ENCODE measurements around the gene NCAPG2.

The NCAPG2 gene

GRCh38 chr7:158725506-158725800, 20.8 kb upstream of the NCAPG2 start:
- Histone ChIP-seq H3K27me3 (ENCODE audit: insufficient read depth, low read depth) (no peaks in the 10 kb centered on the region), H3K4me3 (IDR thresholded peaks at IDR 0.05; ENCODE audit: insufficient read depth, low read depth, low read length) (no peak overlapping the region), H4K20me1 (ENCODE audit: insufficient read depth) (no peaks in the 10 kb centered on the region), H3K4me1 (ENCODE audit: low read depth, poor library complexity, severe bottlenecking) (no peaks in the 10 kb centered on the region), H3K36me3 (ENCODE audit: insufficient read depth) (no peaks in the 10 kb centered on the region), H3K4me2 (no peak overlapping the region), H3K79me2 (ENCODE audit: insufficient read depth, low read depth) (no peaks in the 10 kb centered on the region), H3K27ac (no peak overlapping the region), H3K9ac (no peak overlapping the region), H2AFZ (ENCODE audit: low read depth) (no peak overlapping the region)
- TF ChIP-seq CTCF (conservative IDR thresholded peaks at IDR 0.05; ENCODE audit: low read depth, low read length) = no peak

GRCh38 chr7:158724658-158725505, 20.3 kb upstream of the NCAPG2 start:
- no peaks in the 10 kb centered on the region for H3K27me3 ChIP-seq (ENCODE audit: insufficient read depth, low read depth)
- no peak overlapping the region for H3K4me3 ChIP-seq (IDR thresholded peaks at IDR 0.05; ENCODE audit: insufficient read depth, low read depth, low read length)
- no peak overlapping the region for H3K4me2 ChIP-seq
- H3K79me2 ChIP-seq (ENCODE audit: insufficient read depth, low read depth) = no peaks in the 10 kb centered on the region
- H3K9ac ChIP-seq = no peak overlapping the region
- H3K27ac ChIP-seq = no peak overlapping the region
- H4K20me1 ChIP-seq (ENCODE audit: insufficient read depth) = no peaks in the 10 kb centered on the region
- no peak overlapping the region for H2AFZ ChIP-seq (ENCODE audit: low read depth)
- no peaks in the 10 kb centered on the region for H3K36me3 ChIP-seq (ENCODE audit: insufficient read depth)
- H3K4me1 ChIP-seq (ENCODE audit: low read depth, poor library complexity, severe bottlenecking) = no peaks in the 10 kb centered on the region
- TF ChIP-seq CTCF (conservative IDR thresholded peaks at IDR 0.05; ENCODE audit: low read depth, low read length) = no peak

GRCh38 chr7:158723714-158724385, 19.2 kb upstream of the NCAPG2 start:
- no peaks in the 10 kb centered on the region for H3K36me3 ChIP-seq (ENCODE audit: insufficient read depth)
- H3K4me3 ChIP-seq (IDR thresholded peaks at IDR 0.05; ENCODE audit: insufficient read depth, low read depth, low read length) = no peak overlapping the region
- no peak for TF ChIP-seq CTCF (conservative IDR thresholded peaks at IDR 0.05; ENCODE audit: low read depth, low read length)
- no peak overlapping the region for H2AFZ ChIP-seq (ENCODE audit: low read depth)
- no peaks in the 10 kb centered on the region for H3K79me2 ChIP-seq (ENCODE audit: insufficient read depth, low read depth)
- no peak overlapping the region for H3K27ac ChIP-seq
- H3K4me2 ChIP-seq = no peak overlapping the region
- H3K4me1 ChIP-seq (ENCODE audit: low read depth, poor library complexity, severe bottlenecking) = no peaks in the 10 kb centered on the region
- no peaks in the 10 kb centered on the region for H4K20me1 ChIP-seq (ENCODE audit: insufficient read depth)
- no peaks in the 10 kb centered on the region for H3K27me3 ChIP-seq (ENCODE audit: insufficient read depth, low read depth)
- H3K9ac ChIP-seq = no peak overlapping the region

GRCh38 chr7:158723266-158723665, 18.7 kb upstream of the NCAPG2 start:
- Histone ChIP-seq H3K4me3 (IDR thresholded peaks at IDR 0.05; ENCODE audit: insufficient read depth, low read depth, low read length) (no peak overlapping the region), H3K27ac (no peak overlapping the region), H3K27me3 (ENCODE audit: insufficient read depth, low read depth) (no peaks in the 10 kb centered on the region), H3K4me2 (no peak overlapping the region), H3K9ac (no peak overlapping the region), H3K36me3 (ENCODE audit: insufficient read depth) (no peaks in the 10 kb centered on the region), H3K4me1 (ENCODE audit: low read depth, poor library complexity, severe bottlenecking) (no peaks in the 10 kb centered on the region), H3K79me2 (ENCODE audit: insufficient read depth, low read depth) (no peaks in the 10 kb centered on the region), H4K20me1 (ENCODE audit: insufficient read depth) (no peaks in the 10 kb centered on the region), H2AFZ (ENCODE audit: low read depth) (no peak overlapping the region)
- no peak for TF ChIP-seq CTCF (conservative IDR thresholded peaks at IDR 0.05; ENCODE audit: low read depth, low read length)
